Urinary bladder (tissue), 4 donors: ENCODE measurements around the gene SMARCD3. TPM values are rescaled to one million over a fixed set of nuclear protein-coding genes. Genes with fewer than 3 reads are reported as not detected.

Source experiments
- DNase-seq: peaks from one replicate; pipeline ENCODE4 v3.0.0-alpha.2; 2015; ENCODE audit errors: extremely low spot score
- H3K27ac ChIP-seq: one replicate; pipeline ENCODE4 v1.5.1; 2013; ENCODE audit warnings: low read depth, mild to moderate bottlenecking, moderate library complexity
- H3K36me3 ChIP-seq: one replicate; pipeline ENCODE4 v1.6.1; 2013; ENCODE audit warnings: mild to moderate bottlenecking, moderate library complexity; ENCODE audit not compliant: insufficient read depth
- H3K4me1 ChIP-seq: one replicate; pipeline ENCODE4 v1.6.1; 2013; ENCODE audit warnings: mild to moderate bottlenecking, moderate library complexity; ENCODE audit not compliant: insufficient read depth
- H3K4me3 ChIP-seq: one replicate; pipeline ENCODE4 v1.5.1; 2013; ENCODE audit warnings: low read depth, low read length
- WGBS: extraction: QIAGEN DNeasy Blood & Tissue Kit; methylation state at CpG from one replicate; pipeline ENCODE4 v1.1.7; 2013; 5-methylcytosine and 5-hydroxymethylcytosine counted together
- polyA plus RNA-seq: library from polyadenylated mRNA; stranded (reverse); fragments of 200-250 nt; gene quantifications from one replicate; pipeline ENCODE4 v1.2.3, GENCODE V29; 2013
- total RNA-seq: library from RNA; depleted of rRNA; stranded (reverse); fragments of >200 nt; gene quantifications from one replicate; pipeline ENCODE4 v1.2.3, GENCODE V29; 2014
- donor health status: healthy with polysubstance abuse.
- donor health status: healthy.

SMARCD3 gene
- total and polyA plus RNA-seq, 2 donors, result 33.2 to 47.8 TPM

GRCh38 chr7:151276666-151277590 is 28.4 kb upstream of the SMARCD3 start:
- no peak overlapping the region for H3K27ac ChIP-seq
- DNase-seq, result no peak
- 2% methylated on average over 63 of the region's 63 CpGs for WGBS
- no peaks in the 10 kb centered on the region for H3K4me1 ChIP-seq
- H3K36me3 ChIP-seq, result no peaks in the 10 kb centered on the region
- H3K4me3 ChIP-seq, result peak overlapping the region; percentile 71

GRCh38 chr7:151275813-151276577 is 27.5 kb upstream of the SMARCD3 start:
- no peak overlapping the region for H3K27ac ChIP-seq
- DNase-seq, result no peak
- WGBS, result 31% methylated on average over 10 of the region's 10 CpGs
- H3K4me3 ChIP-seq, result peak overlapping the region; percentile 71
- no peaks in the 10 kb centered on the region for H3K4me1 ChIP-seq
- no peaks in the 10 kb centered on the region for H3K36me3 ChIP-seq

- Histone ChIP-seq H3K4me1 (no peaks in the 10 kb centered on the region), H3K27ac (no peak overlapping the region), H3K4me3 (no peak overlapping the region), H3K36me3 (no peaks in the 10 kb centered on the region)
- DNase-seq, result no peak
- 80% methylated on average over 17 of the region's 17 CpGs for WGBS
These were observed 26.7 kb upstream of the SMARCD3 start for GRCh38 chr7:151274936-151275812.

GRCh38 chr7:151274396-151274795 is 25.9 kb upstream of the SMARCD3 start:
- H3K36me3 ChIP-seq, result no peaks in the 10 kb centered on the region
- H3K4me3 ChIP-seq, result no peak overlapping the region
- WGBS, result 88% methylated on average over 9 of the region's 9 CpGs
- H3K4me1 ChIP-seq, result no peaks in the 10 kb centered on the region
- DNase-seq, result no peak
- no peak overlapping the region for H3K27ac ChIP-seq

DNA sequence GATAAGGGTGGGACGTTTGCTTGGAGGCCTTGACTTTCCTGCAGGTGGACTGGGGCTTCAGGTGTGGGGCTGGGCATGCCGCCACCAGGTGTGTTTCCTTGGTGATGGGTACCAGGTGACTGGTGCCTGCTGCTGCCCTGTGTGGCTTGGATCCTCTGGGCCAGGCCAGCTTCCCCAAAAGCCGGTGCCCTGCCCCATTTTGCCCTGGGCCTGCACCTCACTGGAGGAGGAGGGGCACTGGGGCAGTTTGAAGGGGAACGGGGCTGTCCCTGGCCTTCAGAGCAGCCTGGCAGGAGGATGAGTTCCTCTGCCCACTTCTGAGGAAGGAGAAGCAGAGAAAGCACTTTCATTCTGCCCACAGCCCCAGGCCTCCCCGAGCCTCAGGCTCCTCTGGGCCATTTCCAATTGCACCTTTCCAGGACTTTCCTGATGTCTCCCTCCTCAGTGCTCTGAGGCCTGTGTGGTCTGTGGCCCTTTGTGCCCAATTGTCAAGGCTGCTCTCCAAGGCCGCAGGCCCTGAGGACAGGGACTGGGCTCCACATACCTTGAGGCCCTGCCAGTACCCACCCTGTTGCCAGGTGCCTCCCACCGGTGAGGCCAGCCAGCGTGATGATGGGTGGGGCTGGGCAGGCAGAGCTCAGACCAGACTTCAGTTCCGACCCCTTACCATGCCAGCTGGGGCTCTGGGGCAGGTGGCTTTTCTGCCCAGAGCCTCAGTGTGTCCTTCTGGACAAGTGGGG is 25.3 kb upstream of the SMARCD3 start:
- Histone ChIP-seq H3K4me1 (no peaks in the 10 kb centered on the region), H3K27ac (no peak overlapping the region)

GRCh38 chr7:151272877-151273276 is 24.4 kb upstream of the SMARCD3 start:
- Histone ChIP-seq H3K36me3 (no peaks in the 10 kb centered on the region), H3K27ac (no peak overlapping the region), H3K4me3 (no peak overlapping the region), H3K4me1 (no peaks in the 10 kb centered on the region)
- DNase-seq, result no peak
- 91% methylated on average over 7 of the region's 7 CpGs for WGBS

More for the DNA sequence above, 25.3 kb upstream of the SMARCD3 start:
- Histone ChIP-seq H3K36me3 (no peaks in the 10 kb centered on the region), H3K4me3 (no peak overlapping the region)
- DNase-seq, result no peak
- WGBS, result 78% methylated on average over 9 of the region's 9 CpGs

GRCh38 chr7:151272405-151272804 is 23.9 kb upstream of the SMARCD3 start:
- whole genome bisulfite sequencing, result 65% methylated on average over 10 of the region's 10 CpGs
- no peak overlapping the region for H3K4me3 ChIP-seq
- no peak for DNase-seq

DNA sequence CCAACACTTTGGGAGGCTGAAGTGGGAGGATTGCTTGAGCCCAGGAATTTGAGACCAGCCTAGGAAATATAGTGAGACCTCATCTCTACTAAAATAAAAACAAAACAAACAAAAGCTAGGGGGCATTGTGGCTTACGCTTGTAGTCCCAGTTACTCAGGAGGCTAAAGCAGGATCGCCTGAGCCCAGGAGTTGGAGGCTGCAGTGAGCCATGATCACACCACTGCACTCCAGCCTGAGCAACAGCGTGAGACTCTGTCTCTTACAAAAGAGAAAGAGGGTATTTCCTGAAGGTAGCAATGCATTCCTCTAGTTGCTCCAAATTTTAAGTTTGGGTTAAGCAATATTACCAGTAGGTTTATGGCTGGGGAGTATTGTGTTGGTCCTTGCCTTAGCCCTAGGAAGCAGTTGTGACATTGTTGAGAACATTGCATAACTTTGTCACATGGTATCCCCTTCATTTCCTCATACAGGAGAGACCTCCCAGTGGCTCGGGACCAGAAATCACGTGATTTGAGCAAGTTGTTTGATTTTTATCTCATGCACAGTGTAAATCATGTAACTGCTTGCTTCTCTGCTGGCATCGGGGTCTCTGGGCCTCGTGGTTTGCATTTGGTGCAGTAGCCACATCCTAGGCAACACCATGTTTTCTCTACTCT is 23.3 kb upstream of the SMARCD3 start:
- peak; percentile 47 for DNase-seq
- Histone ChIP-seq H3K36me3 (no peaks in the 10 kb centered on the region), H3K4me1 (no peaks in the 10 kb centered on the region), H3K4me3 (no peak overlapping the region), H3K27ac (peak overlapping the region; percentile 42)
- WGBS, result 45% methylated on average over 7 of the region's 7 CpGs

More at GRCh38 chr7:151272405-151272804, 23.9 kb upstream of the SMARCD3 start:
- H3K4me1 ChIP-seq, result no peaks in the 10 kb centered on the region
- H3K27ac ChIP-seq, result peak overlapping the region; percentile 42
- H3K36me3 ChIP-seq, result no peaks in the 10 kb centered on the region

GRCh38 chr7:151269511-151269910 is 21.0 kb upstream of the SMARCD3 start:
- 94% methylated on average over 10 of the region's 10 CpGs for WGBS
- H3K4me3 ChIP-seq, result no peak overlapping the region
- no peaks in the 10 kb centered on the region for H3K4me1 ChIP-seq
- no peak overlapping the region for H3K27ac ChIP-seq
- H3K36me3 ChIP-seq, result no peaks in the 10 kb centered on the region
- no peak for DNase-seq

GRCh38 chr7:151265351-151265931 is 16.9 kb upstream of the SMARCD3 start:
- 96% methylated on average over 9 of the region's 9 CpGs for WGBS
- no peak for DNase-seq
- no peaks in the 10 kb centered on the region for H3K36me3 ChIP-seq
- no peak overlapping the region for H3K27ac ChIP-seq
- no peaks in the 10 kb centered on the region for H3K4me1 ChIP-seq
- H3K4me3 ChIP-seq, result no peak overlapping the region

GRCh38 chr7:151264615-151265014 is 16.1 kb upstream of the SMARCD3 start:
- WGBS, result 79% methylated on average over 5 of the region's 5 CpGs
- no peak for DNase-seq
- H3K4me3 ChIP-seq, result no peak overlapping the region
- no peak overlapping the region for H3K27ac ChIP-seq
- H3K36me3 ChIP-seq, result no peaks in the 10 kb centered on the region
- H3K4me1 ChIP-seq, result no peaks in the 10 kb centered on the region

- Histone ChIP-seq H3K27ac (no peak overlapping the region), H3K4me1 (no peaks in the 10 kb centered on the region), H3K4me3 (no peak overlapping the region), H3K36me3 (no peaks in the 10 kb centered on the region)
- DNase-seq, result no peak
- 19% methylated on average over 10 of the region's 10 CpGs for WGBS
These were observed 13.0 kb upstream of the SMARCD3 start for GRCh38 chr7:151261529-151261928.
